WTC11 (cell line): ENCODE data around the gene CA5A. TPM values are rescaled to one million over a fixed set of nuclear protein-coding genes. Genes with fewer than 3 reads are reported as not detected.
"Not testable (repeated sequence)": the region's sequence is repeated elsewhere in the genome, so short reads cannot be mapped to it uniquely, and the experiment has no call there.

Experiments
- ATAC-seq: fragments of 200-7000 bp; cut with Tn5 transposase; 2 replicates; pipeline ENCODE4 v1.10.0; 2021; ENCODE audit warnings: mild to moderate bottlenecking, moderate library complexity
- CTCF ChIA-PET: fragments of 300-600 bp; sonication (Branson Sonifier 250); formaldehyde crosslinking; loops from one replicate; lab custom pipeline; 2021; ENCODE audit warnings: antibody characterized with exemption; lab: Charles Lee
- POLR2A ChIA-PET: fragments of 350-600 bp; sonication (Branson Sonifier 250); formaldehyde crosslinking; loops from one replicate; lab custom pipeline; 2021; ENCODE audit warnings: antibody characterized with exemption; lab: Charles Lee
- DNase-seq: peaks from one replicate; pipeline ENCODE4 v3.0.0; 2021; ENCODE audit warnings: low spot score
- H3K27ac Mint-ChIP-seq: 2 replicates; pipeline ENCODE4 v1.8.0; 2021; ENCODE audit warnings: mixed read lengths
- H3K27me3 Mint-ChIP-seq: 2 replicates; pipeline ENCODE4 v1.8.0; 2021; ENCODE audit warnings: low read depth, mild to moderate bottlenecking, moderate library complexity, mixed read lengths
- H3K36me3 Mint-ChIP-seq: 2 replicates; pipeline ENCODE4 v1.8.0; 2021; ENCODE audit warnings: mixed read lengths
- H3K4me1 Mint-ChIP-seq: 2 replicates; pipeline ENCODE4 v1.8.0; 2022; ENCODE audit warnings: mixed read lengths
- H3K4me3 Mint-ChIP-seq: 2 replicates; pipeline ENCODE4 v1.8.0; 2021; ENCODE audit warnings: mild to moderate bottlenecking, moderate library complexity, mixed read lengths
- H3K9me3 Mint-ChIP-seq: 2 replicates; pipeline ENCODE4 v1.8.0; 2021; ENCODE audit warnings: mixed read lengths
- AR ChIP-seq: fragments of 250-450 bp; sonication (Bioruptor Pico); IDR thresholded peaks from 2 replicates; pipeline ENCODE4 v1.9.0; 2021; ENCODE audit warnings: mild to moderate bottlenecking
- CREB1 ChIP-seq: sonication (generic); formaldehyde crosslinking; IDR thresholded peaks from 2 replicates; pipeline ENCODE4 v1.8.0; 2023; ENCODE audit warnings: mild to moderate bottlenecking, missing genetic modification reagents
- ESRRA ChIP-seq: sonication (generic); formaldehyde crosslinking; IDR thresholded peaks from 2 replicates; pipeline ENCODE4 v1.8.1; 2022; ENCODE audit warnings: mild to moderate bottlenecking, missing genetic modification reagents, borderline replicate concordance
- FOXJ3 ChIP-seq: sonication (generic); formaldehyde crosslinking; IDR thresholded peaks from 2 replicates; pipeline ENCODE4 v1.9.0; 2021; ENCODE audit warnings: missing genetic modification reagents, mild to moderate bottlenecking, borderline replicate concordance
- GTF2I ChIP-seq: fragments of 250-450 bp; sonication (Bioruptor Pico); conservative IDR thresholded peaks from 2 replicates; pipeline ENCODE4 v1.4.0; 2021; ENCODE audit warnings: mild to moderate bottlenecking
- KAT7 ChIP-seq: sonication (generic); formaldehyde crosslinking; IDR thresholded peaks from 2 replicates; pipeline ENCODE4 v1.8.1; 2023; ENCODE audit warnings: missing genetic modification reagents, mild to moderate bottlenecking, borderline replicate concordance
- SP1 ChIP-seq: sonication (generic); formaldehyde crosslinking; conservative IDR thresholded peaks from 2 replicates; pipeline ENCODE4 v1.8.1; 2022; ENCODE audit warnings: missing genetic modification reagents
- STAT6 ChIP-seq: sonication (generic); formaldehyde crosslinking; conservative IDR thresholded peaks from 2 replicates; pipeline ENCODE4 v1.8.1; 2023; ENCODE audit warnings: mild to moderate bottlenecking, low read depth, missing genetic modification reagents, moderate library complexity
- total RNA-seq: library from RNA; stranded (reverse); gene quantifications from 3 replicates; pipeline ENCODE4 v1.2.3, GENCODE V29; 2021
- TF ChIP-seq, protein P1 (sequence below): fragments of 250-450 bp; sonication (Bioruptor Pico); conservative IDR thresholded peaks from 2 replicates; pipeline ENCODE4 v1.9.0; 2021; ENCODE audit warnings: mild to moderate bottlenecking
- TF ChIP-seq, protein P2 (sequence below): sonication (generic); formaldehyde crosslinking; IDR thresholded peaks from 2 replicates; pipeline ENCODE4 v1.8.0; 2022; ENCODE audit warnings: mild to moderate bottlenecking, missing genetic modification reagents

CA5A gene
- total RNA-seq, 1 experiment from 2014 or later: not detected

- no peaks in the 10 kb centered on the region for H3K27me3 Mint-ChIP-seq
- no peaks in the 10 kb centered on the region; the same call in 1 of the 2 replicates for H3K9me3 Mint-ChIP-seq
- H3K4me3 Mint-ChIP-seq: no peak overlapping the region
- no peak overlapping the region for H3K27ac Mint-ChIP-seq
- ATAC-seq (no peak), DNase-seq (no peak)
- no peak for TF ChIP-seq AR
- ChIA-PET CTCF (no interaction called here), POLR2A (no interaction called here)
- H3K4me1 Mint-ChIP-seq: no peaks in the 10 kb centered on the region; the same call in 1 of the 2 replicates
- no peaks in the 10 kb centered on the region for H3K36me3 Mint-ChIP-seq
These were observed 18.8 kb downstream of the CA5A start for GRCh38 chr16:87917503-87917902.

GRCh38 chr16:87914812-87915211 lies 21.5 kb downstream of the CA5A start:
- Mint-ChIP-seq H3K4me3 (no peak overlapping the region), H3K9me3 (no peaks in the 10 kb centered on the region; the same call in 1 of the 2 replicates), H3K27me3 (no peaks in the 10 kb centered on the region), H3K4me1 (no peaks in the 10 kb centered on the region; the same call in 1 of the 2 replicates), H3K36me3 (no peaks in the 10 kb centered on the region), H3K27ac (no peak overlapping the region)
- ChIA-PET CTCF (interaction anchor here (0.6 to 3.5 kb wide), 3 partner anchors 65 to 136 kb away, joined by 3 to 21 read pairs (median 5); no protein-coding TSS in a partner anchor), POLR2A (interaction anchor here (0.7 kb wide), 1 partner anchor 91 kb away, joined by 4 read pairs; no protein-coding TSS in a partner anchor)
- no peak for TF ChIP-seq GTF2I
- no peak for TF ChIP-seq ESRRA (CRISPR knock-in tag)
- no peak for TF ChIP-seq STAT6 (CRISPR knock-in tag)
- TF ChIP-seq, protein P1, sequence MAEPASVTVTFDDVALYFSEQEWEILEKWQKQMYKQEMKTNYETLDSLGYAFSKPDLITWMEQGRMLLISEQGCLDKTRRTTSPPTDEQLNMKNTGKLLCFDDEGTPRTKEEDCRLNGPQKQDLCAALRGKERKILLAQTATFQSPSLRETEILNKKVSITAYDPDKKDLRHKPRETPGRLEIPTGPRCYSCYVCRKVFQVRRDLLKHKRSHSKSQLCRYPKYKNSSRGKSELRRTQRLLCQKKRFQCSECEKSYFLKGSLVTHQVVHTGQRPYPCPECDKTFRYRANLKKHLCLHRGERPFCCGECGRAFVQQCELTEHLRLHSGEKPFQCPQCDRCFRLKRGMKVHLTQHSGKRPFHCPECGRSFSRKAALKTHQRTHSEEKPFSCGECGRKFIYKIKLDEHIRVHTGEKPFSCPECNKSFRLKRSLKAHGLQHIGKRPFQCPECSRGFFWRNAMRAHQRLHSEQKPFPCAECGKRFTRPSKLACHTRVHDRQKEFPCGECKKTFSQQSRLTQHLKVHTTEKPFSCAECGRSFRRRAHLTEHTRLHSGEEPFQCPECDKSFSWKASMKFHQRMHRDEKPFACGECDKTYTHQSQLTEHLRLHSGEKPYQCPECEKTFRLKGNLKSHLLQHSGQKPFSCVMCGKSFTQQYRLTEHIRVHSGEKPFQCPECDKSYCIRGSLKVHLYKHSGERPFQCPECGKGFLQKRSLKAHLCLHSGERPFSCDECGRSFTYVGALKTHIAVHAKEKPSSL (CRISPR knock-in tag): no peak
- TF ChIP-seq, protein P2, sequence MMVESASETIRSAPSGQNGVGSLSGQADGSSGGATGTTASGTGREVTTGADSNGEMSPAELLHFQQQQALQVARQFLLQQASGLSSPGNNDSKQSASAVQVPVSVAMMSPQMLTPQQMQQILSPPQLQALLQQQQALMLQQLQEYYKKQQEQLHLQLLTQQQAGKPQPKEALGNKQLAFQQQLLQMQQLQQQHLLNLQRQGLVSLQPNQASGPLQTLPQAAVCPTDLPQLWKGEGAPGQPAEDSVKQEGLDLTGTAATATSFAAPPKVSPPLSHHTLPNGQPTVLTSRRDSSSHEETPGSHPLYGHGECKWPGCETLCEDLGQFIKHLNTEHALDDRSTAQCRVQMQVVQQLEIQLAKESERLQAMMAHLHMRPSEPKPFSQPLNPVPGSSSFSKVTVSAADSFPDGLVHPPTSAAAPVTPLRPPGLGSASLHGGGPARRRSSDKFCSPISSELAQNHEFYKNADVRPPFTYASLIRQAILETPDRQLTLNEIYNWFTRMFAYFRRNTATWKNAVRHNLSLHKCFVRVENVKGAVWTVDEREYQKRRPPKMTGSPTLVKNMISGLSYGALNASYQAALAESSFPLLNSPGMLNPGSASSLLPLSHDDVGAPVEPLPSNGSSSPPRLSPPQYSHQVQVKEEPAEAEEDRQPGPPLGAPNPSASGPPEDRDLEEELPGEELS: no peak
- TF ChIP-seq CREB1 (CRISPR knock-in tag): no peak
- no peak for TF ChIP-seq FOXJ3 (CRISPR knock-in tag)
- no peak for TF ChIP-seq SP1 (CRISPR knock-in tag)
- TF ChIP-seq KAT7 (CRISPR knock-in tag): no peak
- no peak for DNase-seq
- no peak for ATAC-seq

DNA sequence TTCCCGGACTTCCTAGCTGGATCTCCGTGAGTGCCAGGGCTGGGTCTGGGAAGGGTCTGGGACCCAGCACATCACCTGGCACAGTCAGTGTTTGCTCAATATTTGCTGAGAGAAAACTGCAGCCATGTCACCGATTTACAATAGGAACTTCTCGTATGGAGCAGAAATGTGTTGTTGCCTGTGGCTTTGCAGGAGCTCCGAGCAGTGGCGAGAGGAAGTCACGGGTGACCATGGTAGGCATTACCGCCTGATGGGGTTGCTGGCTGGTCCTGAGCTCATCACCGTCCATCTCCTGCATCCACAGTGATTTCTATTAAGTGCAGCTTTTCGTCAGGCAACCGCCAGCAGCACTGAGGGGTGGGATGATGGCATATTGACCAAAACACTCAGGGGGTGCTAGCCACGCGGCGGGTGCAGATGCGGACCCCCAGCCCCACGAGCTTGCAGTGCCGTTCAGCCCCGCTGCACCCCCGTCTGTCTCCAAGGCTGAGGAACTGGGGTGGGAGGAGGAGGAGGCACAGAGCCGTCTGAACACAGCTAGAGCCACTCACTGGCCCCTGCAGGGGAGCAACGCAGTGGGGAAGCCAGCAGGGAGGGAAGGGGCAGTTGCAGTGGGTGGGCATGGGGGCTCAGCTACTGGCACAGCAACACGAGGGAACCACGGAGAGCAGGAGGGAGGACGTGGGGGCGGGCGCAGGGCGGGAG lies 22.2 kb downstream of the CA5A start:
- H3K4me1 Mint-ChIP-seq, H3K36me3 Mint-ChIP-seq, H3K27ac Mint-ChIP-seq, DNase-seq, H3K9me3 Mint-ChIP-seq, H3K4me3 Mint-ChIP-seq, ATAC-seq, H3K27me3 Mint-ChIP-seq: not testable (repeated sequence)
- CTCF ChIA-PET: interaction anchor here (0.7 to 3.5 kb wide), 3 partner anchors 64 to 146 kb away, joined by 3 to 21 read pairs (median 5); no protein-coding TSS in a partner anchor
- POLR2A ChIA-PET: interaction anchor here (0.7 kb wide), 1 partner anchor 18 kb away, joined by 3 read pairs; no protein-coding TSS in a partner anchor

DNA sequence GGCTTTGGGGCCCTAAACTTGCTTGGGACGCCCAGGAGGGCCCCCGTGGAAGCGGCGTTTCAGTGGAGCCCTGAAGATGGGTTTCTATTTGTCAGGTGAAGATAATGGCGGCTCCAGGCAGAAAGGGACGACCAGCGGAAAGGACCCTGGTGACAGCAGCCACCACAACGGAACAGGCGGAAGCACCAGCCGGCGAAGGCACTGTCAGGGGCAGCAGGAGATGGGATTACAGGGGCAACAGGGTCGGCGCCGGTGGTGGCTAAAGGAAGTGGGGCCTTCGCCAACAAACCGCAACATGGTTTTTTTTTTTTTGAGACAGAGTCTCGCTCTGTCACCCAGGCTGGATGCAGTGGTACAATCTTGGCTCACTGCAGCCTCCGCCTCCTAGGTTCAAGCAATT lies 23.6 kb downstream of the CA5A start:
- ATAC-seq, H3K27me3 Mint-ChIP-seq, H3K4me3 Mint-ChIP-seq, DNase-seq, POLR2A ChIA-PET, H3K4me1 Mint-ChIP-seq, H3K36me3 Mint-ChIP-seq, H3K27ac Mint-ChIP-seq, H3K9me3 Mint-ChIP-seq: not testable (repeated sequence)
- CTCF ChIA-PET: interaction anchor here (0.5 kb wide), 1 partner anchor 1908 kb away, joined by 4 read pairs; no protein-coding TSS in a partner anchor

DNA sequence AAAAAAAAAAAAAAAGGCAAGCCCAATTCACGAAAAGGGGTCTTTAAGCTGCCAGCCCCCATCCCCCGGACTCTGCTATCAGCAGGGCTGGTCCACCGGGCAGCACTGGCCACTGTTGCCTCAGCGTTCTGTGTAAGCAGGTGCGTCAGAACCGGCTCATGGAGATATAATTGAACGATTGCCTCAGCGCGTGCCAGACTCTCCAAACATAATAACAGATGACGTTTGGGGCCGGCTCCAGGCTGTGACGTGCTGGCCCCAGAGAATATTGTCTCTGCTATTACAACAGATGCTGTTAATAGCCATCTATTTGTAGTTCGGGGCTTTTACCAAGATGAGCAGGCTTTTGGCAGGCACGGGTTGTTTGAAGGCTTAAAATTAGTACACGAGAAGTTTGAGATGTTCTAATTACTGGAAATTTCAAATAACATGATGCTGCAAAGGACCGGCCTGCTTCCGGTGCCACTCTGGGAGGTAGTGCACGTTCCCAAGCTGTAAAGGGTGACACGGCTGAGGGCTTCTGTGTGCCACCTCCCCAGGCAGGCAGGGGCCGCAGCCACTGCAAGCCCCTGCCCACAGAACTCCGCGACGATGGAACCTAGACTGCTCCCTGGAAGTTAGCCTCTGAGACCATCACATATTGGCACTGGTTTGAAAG lies 25.1 kb downstream of the CA5A start:
- ATAC-seq, H3K27ac Mint-ChIP-seq, H3K27me3 Mint-ChIP-seq, DNase-seq, CTCF ChIA-PET, H3K4me3 Mint-ChIP-seq, H3K4me1 Mint-ChIP-seq, H3K9me3 Mint-ChIP-seq, H3K36me3 Mint-ChIP-seq: not testable (repeated sequence)
- POLR2A ChIA-PET: interaction anchor here (0.6 kb wide), 1 partner anchor 39 kb away, joined by 4 read pairs; no protein-coding TSS in a partner anchor
